PFSK-1 (cell line): ENCODE measurements around the gene SF1.

Source experiments
- FOXP2 ChIP-seq: optimal IDR thresholded peaks from 2 replicates; pipeline ENCODE3; 2011; ENCODE audit warnings: borderline replicate concordance, control low read depth, inconsistent platforms; ENCODE audit not compliant: insufficient read depth; ENCODE audit errors: extremely low read length, extremely low read depth
- POLR2AphosphoS5 ChIP-seq: IDR thresholded peaks from 2 replicates; pipeline ENCODE4 v1.6.1; 2012; ENCODE audit warnings: low read depth, mild to moderate bottlenecking, control low read depth, low read length, moderate library complexity
- SIN3A ChIP-seq: IDR thresholded peaks from 2 replicates; pipeline ENCODE4 v1.6.1; 2012; ENCODE audit warnings: mild to moderate bottlenecking, low read length, moderate library complexity, borderline replicate concordance; ENCODE audit not compliant: insufficient read depth
- TAF1 ChIP-seq: IDR thresholded peaks from 2 replicates; pipeline ENCODE4 v1.6.1; 2012; ENCODE audit warnings: low read length, control low read depth, borderline replicate concordance; ENCODE audit not compliant: insufficient read depth
- TF ChIP-seq, protein P1 (sequence below), 2 experiments: IDR thresholded peaks; 2 replicates each; pipeline versions ENCODE4 v1.6.1 to v1.8.0; 2011 to 2012; ENCODE audit warnings: low read depth in 2 of 2, low read length in 2 of 2, control low read depth in 1 of 2, inconsistent platforms in 1 of 2, mild to moderate bottlenecking in 1 of 2, moderate library complexity in 1 of 2; ENCODE audit not compliant: insufficient read depth in 1 of 2

The SF1 gene

DNA sequence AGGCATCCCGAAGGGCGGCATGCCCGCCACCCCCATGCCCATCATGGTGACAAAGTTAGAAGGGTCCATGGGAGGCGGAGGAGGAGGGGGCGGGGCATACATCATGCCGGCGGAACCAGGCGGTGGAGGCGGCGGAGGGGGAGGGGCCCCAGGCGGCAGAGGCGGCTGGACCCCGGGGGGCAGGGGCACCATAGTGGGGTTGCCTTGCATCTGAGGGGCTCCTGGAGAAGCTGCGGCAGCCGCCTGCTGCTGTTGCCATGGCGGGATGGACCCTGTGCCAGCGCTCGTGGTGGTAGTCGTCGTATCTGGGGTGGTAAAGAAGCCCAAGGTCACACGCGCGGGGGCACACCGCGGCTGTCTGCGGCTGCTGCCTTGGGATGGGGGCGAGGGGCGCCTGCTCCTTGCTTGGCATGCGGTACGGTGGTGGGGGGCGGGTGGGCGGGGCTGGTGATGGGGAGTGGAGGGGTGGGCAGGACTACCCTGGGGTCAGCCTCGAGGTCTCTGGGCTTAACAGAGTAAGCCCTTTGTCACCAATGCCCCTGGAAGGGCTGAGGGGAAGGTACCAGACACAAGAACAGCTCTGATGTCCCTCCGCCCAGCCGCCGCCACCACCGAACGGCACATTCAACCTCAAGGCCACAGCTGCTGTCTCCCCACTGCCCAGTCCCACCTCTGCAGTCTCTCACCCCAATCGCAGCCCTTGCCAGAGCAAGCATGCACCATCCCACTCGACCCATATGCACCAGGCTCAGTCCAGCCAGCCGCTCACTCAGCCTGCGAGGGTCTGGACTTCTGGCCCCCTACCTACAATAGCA lies 12.3 kb downstream of the SF1 start:
- TF ChIP-seq TAF1 (no peak), FOXP2 (no peak)

DNA sequence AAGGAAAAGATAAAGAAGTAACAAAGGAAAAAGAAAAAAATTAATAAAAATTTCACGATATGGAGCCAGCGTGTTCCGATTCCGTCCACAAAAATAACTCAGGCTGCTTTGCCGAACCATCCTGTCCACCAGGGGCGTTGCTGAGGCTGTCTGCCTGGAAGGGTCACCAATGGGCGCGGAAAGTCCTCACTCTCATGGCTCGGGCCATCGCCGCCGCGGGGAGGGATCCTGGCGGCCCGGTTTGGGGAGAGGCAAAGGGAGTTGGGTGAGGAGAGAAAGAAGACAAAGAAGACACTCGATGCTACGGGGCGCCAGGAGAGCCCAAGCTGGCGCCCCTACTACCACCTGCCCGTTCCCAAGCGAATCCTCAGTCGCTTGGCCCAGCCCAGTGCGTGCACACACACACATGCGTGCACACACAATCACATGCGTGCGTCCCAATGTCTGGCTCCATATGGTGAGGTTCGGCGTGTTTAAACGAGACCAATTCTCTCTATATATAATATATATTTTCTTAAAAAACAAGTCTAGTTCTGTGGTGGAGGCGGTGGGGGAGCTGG lies 13.0 kb downstream of the SF1 start:
- TF ChIP-seq TAF1 (no peak), POLR2AphosphoS5 (peak; percentile 6; the same call in 1 of the 2 replicates), SIN3A (no peak)
- TF ChIP-seq, protein P1, sequence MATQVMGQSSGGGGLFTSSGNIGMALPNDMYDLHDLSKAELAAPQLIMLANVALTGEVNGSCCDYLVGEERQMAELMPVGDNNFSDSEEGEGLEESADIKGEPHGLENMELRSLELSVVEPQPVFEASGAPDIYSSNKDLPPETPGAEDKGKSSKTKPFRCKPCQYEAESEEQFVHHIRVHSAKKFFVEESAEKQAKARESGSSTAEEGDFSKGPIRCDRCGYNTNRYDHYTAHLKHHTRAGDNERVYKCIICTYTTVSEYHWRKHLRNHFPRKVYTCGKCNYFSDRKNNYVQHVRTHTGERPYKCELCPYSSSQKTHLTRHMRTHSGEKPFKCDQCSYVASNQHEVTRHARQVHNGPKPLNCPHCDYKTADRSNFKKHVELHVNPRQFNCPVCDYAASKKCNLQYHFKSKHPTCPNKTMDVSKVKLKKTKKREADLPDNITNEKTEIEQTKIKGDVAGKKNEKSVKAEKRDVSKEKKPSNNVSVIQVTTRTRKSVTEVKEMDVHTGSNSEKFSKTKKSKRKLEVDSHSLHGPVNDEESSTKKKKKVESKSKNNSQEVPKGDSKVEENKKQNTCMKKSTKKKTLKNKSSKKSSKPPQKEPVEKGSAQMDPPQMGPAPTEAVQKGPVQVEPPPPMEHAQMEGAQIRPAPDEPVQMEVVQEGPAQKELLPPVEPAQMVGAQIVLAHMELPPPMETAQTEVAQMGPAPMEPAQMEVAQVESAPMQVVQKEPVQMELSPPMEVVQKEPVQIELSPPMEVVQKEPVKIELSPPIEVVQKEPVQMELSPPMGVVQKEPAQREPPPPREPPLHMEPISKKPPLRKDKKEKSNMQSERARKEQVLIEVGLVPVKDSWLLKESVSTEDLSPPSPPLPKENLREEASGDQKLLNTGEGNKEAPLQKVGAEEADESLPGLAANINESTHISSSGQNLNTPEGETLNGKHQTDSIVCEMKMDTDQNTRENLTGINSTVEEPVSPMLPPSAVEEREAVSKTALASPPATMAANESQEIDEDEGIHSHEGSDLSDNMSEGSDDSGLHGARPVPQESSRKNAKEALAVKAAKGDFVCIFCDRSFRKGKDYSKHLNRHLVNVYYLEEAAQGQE (IDR thresholded peaks at IDR 0.05; ENCODE audit: insufficient read depth in 1 of 2, low read depth in 2 of 2, low read length in 2 of 2), result no peak

DNA sequence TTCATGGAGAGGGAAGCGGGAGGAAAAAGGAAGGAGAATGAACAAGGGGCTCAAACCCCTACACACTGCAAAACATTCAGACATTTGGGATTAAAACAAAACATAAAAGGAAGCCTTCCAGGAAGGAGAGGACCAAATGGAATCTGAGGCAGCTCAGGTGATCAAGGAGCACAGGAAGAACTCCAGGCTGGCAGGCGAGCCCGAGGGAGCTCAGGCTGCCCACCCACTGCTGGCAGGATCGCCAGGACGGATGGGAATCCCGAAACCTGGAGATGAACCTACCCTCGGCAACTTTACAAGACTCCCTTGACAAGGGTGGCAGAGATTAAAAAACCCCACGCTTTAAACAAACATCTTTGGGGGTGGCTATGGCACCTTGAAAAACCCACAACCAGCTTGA lies 13.6 kb downstream of the SF1 start:
- TF ChIP-seq FOXP2 (no peak), SIN3A (no peak), POLR2AphosphoS5 (no peak), TAF1 (no peak)
- TF ChIP-seq, protein P1 (IDR thresholded peaks at IDR 0.05; ENCODE audit: insufficient read depth in 1 of 2, low read depth in 2 of 2, low read length in 2 of 2), result no peak

DNA sequence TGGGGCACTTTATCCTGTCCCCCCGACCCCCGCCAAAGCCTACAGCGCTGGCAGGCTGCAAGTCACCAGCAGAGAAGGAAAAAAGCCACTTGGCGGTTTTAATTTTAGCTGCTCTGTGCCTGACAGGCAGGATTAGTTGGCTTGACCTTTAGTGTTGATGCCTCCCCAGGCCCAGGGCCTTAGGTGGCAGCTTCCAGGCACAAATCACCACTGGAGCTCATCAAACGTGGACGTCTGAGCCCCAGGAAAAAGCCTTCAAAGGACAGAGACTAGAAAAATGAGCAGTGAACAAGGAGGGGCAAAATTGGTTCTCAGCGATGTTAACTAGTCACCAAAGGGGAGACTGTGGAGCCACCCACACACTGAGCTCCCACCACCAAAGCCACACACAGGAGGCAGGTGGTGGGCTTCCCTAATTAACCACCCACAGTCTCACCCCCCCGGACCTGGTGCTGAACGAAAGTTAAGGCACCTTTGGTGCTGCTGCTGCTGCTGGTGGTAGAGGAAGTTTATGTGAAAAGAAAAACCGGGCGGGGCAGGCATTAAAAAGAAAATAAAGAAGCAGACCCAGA lies 14.2 kb downstream of the SF1 start:
- no peak for TF ChIP-seq SIN3A
- TF ChIP-seq, protein P1 (IDR thresholded peaks at IDR 0.05; ENCODE audit: insufficient read depth in 1 of 2, low read depth in 2 of 2, low read length in 2 of 2), result no peak
- no peak for TF ChIP-seq FOXP2
- TF ChIP-seq TAF1, result no peak
- no peak; the same call in 1 of the 2 replicates for TF ChIP-seq POLR2AphosphoS5

DNA sequence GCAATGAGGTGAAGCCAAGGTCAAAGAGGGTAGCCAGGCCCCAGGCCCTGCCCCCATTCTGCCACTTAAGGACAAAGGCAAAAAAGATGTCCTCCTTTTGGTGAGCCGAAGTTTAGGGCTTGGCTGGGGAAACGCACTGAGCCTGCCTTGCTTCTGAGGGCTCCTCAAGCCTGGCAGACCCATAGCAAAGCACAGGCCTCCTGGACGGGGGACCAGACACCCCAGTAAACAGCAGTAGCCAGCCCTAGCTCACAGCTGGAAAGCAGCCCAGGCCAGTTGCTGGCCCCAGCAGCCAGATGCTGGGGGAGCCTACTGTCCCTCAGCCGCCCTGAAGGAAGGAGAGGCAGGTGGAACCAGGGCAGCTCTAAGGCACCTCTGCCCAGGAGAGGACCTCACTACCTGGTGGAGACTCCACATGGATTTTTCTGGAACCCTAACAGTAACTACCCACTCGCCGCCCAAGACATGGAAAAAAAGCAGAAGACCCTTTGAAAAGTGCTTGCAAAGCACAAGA lies 14.8 kb downstream of the SF1 start:
- TF ChIP-seq SIN3A (no peak), TAF1 (no peak), POLR2AphosphoS5 (no peak), FOXP2 (no peak)
- TF ChIP-seq, protein P1 (IDR thresholded peaks at IDR 0.05; ENCODE audit: insufficient read depth in 1 of 2, low read depth in 2 of 2, low read length in 2 of 2), result no peak
